Endothelial cell of umbilical vein (primary cell): ENCODE results near the gene OPCML. TPM values are rescaled to one million over a fixed set of nuclear protein-coding genes. Genes with fewer than 3 reads are reported as not detected.

Experiments
- BruUV-seq: library from RNA; stranded (reverse); fragments of 400-500 nt; replicated peaks from 2 replicates; lab custom pipeline; 2021; lab: Mats Ljungman, UMichigan
- CTCF ChIA-PET: fragments of 300-600, 350-600 bp; sonication (Branson Sonifier 250); formaldehyde crosslinking; loops from one replicate; lab custom pipeline; 2021; ENCODE audit warnings: antibody characterized with exemption, inconsistent platforms; lab: Charles Lee
- POLR2A ChIA-PET: fragments of 300-600, 350-600 bp; sonication (Branson Sonifier 250); formaldehyde crosslinking; loops from one replicate; lab custom pipeline; 2021; ENCODE audit warnings: antibody characterized with exemption, inconsistent platforms; lab: Charles Lee
- DNase-seq: peaks from one replicate; pipeline ENCODE4 v3.0.0-alpha.2; 2011; ENCODE audit warnings: low read depth, low spot score
- FAIRE-seq: peaks from 2 replicates; lab custom pipeline; 2011; peaks lifted over from hg19 to GRCh38; lab: Jason Lieb, UNC
- H2AFZ ChIP-seq: 2 replicates; pipeline ENCODE4 v1.6.0; 2012; ENCODE audit warnings: low read depth, low read length, control low read depth, inconsistent platforms
- H3K27ac ChIP-seq: 2 replicates; pipeline ENCODE4 v1.5.1; 2011; ENCODE audit warnings: low read depth, mild to moderate bottlenecking, control low read depth, low read length, moderate library complexity; ENCODE audit not compliant: insufficient read depth
- H3K27me3 ChIP-seq, 2 experiments: 2 replicates each; pipeline versions ENCODE4 v1.6.0 to v1.6.1; 2011; ENCODE audit warnings: low read length in 2 of 2, mixed read lengths in 1 of 2; ENCODE audit not compliant: control insufficient read depth in 2 of 2, insufficient read depth in 2 of 2
- H3K36me3 ChIP-seq, 2 experiments: 2 replicates in 1 of 2; 3 replicates in 1 of 2; pipeline ENCODE4 v1.5.1; 2011; ENCODE audit warnings: low read length in 2 of 2, mild to moderate bottlenecking in 1 of 2, moderate library complexity in 1 of 2; ENCODE audit not compliant: control insufficient read depth in 2 of 2, insufficient read depth in 2 of 2; ENCODE audit errors: extremely low read depth in 1 of 2
- H3K4me1 ChIP-seq: 3 replicates; pipeline ENCODE4 v1.5.1; 2011; ENCODE audit warnings: mild to moderate bottlenecking, low read length; ENCODE audit not compliant: control insufficient read depth, insufficient read depth; ENCODE audit errors: extremely low read depth
- H3K4me2 ChIP-seq: 2 replicates; pipeline ENCODE4 v1.6.1; 2011; ENCODE audit warnings: low read length, control low read depth, mixed read lengths; ENCODE audit not compliant: insufficient read depth
- H3K4me3 ChIP-seq, 3 experiments: fragments of 200-600 bp in 1 of 3; sonication (generic), shearing (Covaris generic) in 1 of 3; replicated peaks in 1 of 3; 2 replicates each; pipeline ENCODE4 v1.5.1; 2011 to 2016; ENCODE audit warnings: control low read depth in 3 of 3, low read length in 3 of 3, mild to moderate bottlenecking in 2 of 3, inconsistent platforms in 1 of 3, low read depth in 1 of 3, moderate library complexity in 1 of 3; ENCODE audit not compliant: insufficient read depth in 1 of 3
- H3K79me2 ChIP-seq: 2 replicates; pipeline ENCODE4 v1.6.0; 2012; ENCODE audit warnings: low read length, inconsistent platforms; ENCODE audit not compliant: control insufficient read depth, insufficient read depth
- H3K9ac ChIP-seq: replicated peaks from 2 replicates; pipeline ENCODE3; 2011; ENCODE audit warnings: low read length, control low read depth; ENCODE audit not compliant: insufficient read depth; ENCODE audit errors: extremely low read depth
- H3K9me1 ChIP-seq: replicated peaks from 3 replicates; pipeline ENCODE4 v1.6.0; 2011; ENCODE audit warnings: mild to moderate bottlenecking, low read length; ENCODE audit not compliant: control insufficient read depth, insufficient read depth; ENCODE audit errors: extremely low read depth
- H3K9me3 ChIP-seq: replicated peaks from 2 replicates; pipeline ENCODE4 v1.5.1; 2012; ENCODE audit warnings: low read length, inconsistent platforms; ENCODE audit not compliant: control insufficient read depth, insufficient read depth
- H4K20me1 ChIP-seq: replicated peaks from 2 replicates; pipeline ENCODE3; 2011; ENCODE audit warnings: mild to moderate bottlenecking, low read length; ENCODE audit not compliant: control insufficient read depth, insufficient read depth; ENCODE audit errors: extremely low read depth
- CTCF ChIP-seq, 2 donors: IDR thresholded peaks; 1 replicate in 1 of 2; 2 replicates in 1 of 2; pipeline ENCODE4 v1.5.1; 2011; ENCODE audit warnings: low read length in 2 of 2, mild to moderate bottlenecking in 2 of 2, moderate library complexity in 2 of 2, control low read depth in 1 of 2, inconsistent platforms in 1 of 2, low read depth in 1 of 2; ENCODE audit not compliant: insufficient read depth in 1 of 2; ENCODE audit errors: extremely low read depth in 1 of 2
- EZH2 ChIP-seq: IDR thresholded peaks from 2 replicates; pipeline ENCODE4 v1.6.1; 2012; ENCODE audit warnings: borderline replicate concordance, low read depth, mild to moderate bottlenecking, moderate library complexity, low read length, inconsistent platforms; ENCODE audit not compliant: severe bottlenecking
- GATA2 ChIP-seq: IDR thresholded peaks from 2 replicates; pipeline ENCODE4 v1.7.0; 2011; ENCODE audit warnings: low read depth, mild to moderate bottlenecking, moderate library complexity, mixed read lengths, low read length; ENCODE audit not compliant: insufficient read length, insufficient read depth
- JUN ChIP-seq: IDR thresholded peaks from 2 replicates; pipeline ENCODE4 v1.6.1; 2011; ENCODE audit warnings: borderline replicate concordance, low read depth; ENCODE audit not compliant: insufficient read length, insufficient read depth
- MAX ChIP-seq: IDR thresholded peaks from 2 replicates; pipeline ENCODE4 v1.6.1; 2011; ENCODE audit not compliant: insufficient read depth, insufficient read length
- MYC ChIP-seq: IDR thresholded peaks from one replicate; pipeline ENCODE4 v1.6.1; 2011; ENCODE audit warnings: mild to moderate bottlenecking, low read depth, low read length
- POLR2A ChIP-seq: IDR thresholded peaks from 2 replicates; pipeline ENCODE4 v1.6.1; 2012; ENCODE audit warnings: low read depth, mild to moderate bottlenecking, control low read depth, low read length
- POLR2AphosphoS5 ChIP-seq: IDR thresholded peaks from 2 replicates; pipeline ENCODE4 v1.6.1; 2012; ENCODE audit warnings: low read depth, mild to moderate bottlenecking, control low read depth, low read length, moderate library complexity; ENCODE audit not compliant: insufficient read depth
- dilution Hi-C: fragments of 300-500 bp; cut with MboI; formaldehyde crosslinking; loops from one replicate; pipeline ENCODE4 v1.15.0; 2019; ENCODE audit warnings: low sequenced_read_pairs; ENCODE audit not compliant: extremely low pct_ligation_motif_present
- intact Hi-C: fragments of 100-400 bp; cut with micrococcal nuclease; formaldehyde crosslinking; loops from one replicate; pipeline ENCODE4 v1.10.0; 2022
- polyA plus RNA-seq, 4 experiments: library from polyadenylated mRNA; depleted of rRNA in 3 of 4; stranded (reverse) in 3 of 4; unstranded in 1 of 4; fragments of >200 nt; gene quantifications; 2 replicates each; pipeline versions ENCODE4 v1.2.1 to v1.2.3, GENCODE V29; 2011 to 2012; ENCODE audit warnings: missing spikeins in 1 of 4
- total RNA-seq: library from RNA; stranded (reverse); gene quantifications from 2 replicates; pipeline ENCODE4 v1.2.3, GENCODE V29; 2021

Gene OPCML
- total and polyA plus RNA-seq, 2 donors (not counting 3 experiments of a cell fraction or from before 2014, with no cell fraction given) = not detected

- no peaks in the 10 kb centered on the region for H3K27me3 ChIP-seq
- TF ChIP-seq EZH2 = no peak
- TF ChIP-seq POLR2A = no peak
- TF ChIP-seq JUN = no peak
- TF ChIP-seq CTCF (IDR thresholded peaks at IDR 0.05; ENCODE audit: extremely low read depth in 1 of 2, insufficient read depth in 1 of 2, low read depth in 1 of 2, low read length in 2 of 2) = no peak
- TF ChIP-seq MYC = no peak
- TF ChIP-seq POLR2AphosphoS5 = no peak
- no peak for TF ChIP-seq MAX
- no peak for TF ChIP-seq GATA2
- dilution Hi-C loops = no loop called here
- no peaks in the 10 kb centered on the region for H4K20me1 ChIP-seq
- BruUV-seq = no TSS peak
- H3K4me2 ChIP-seq = no peak overlapping the region
- CTCF ChIA-PET = no interaction called here
- intact Hi-C loops = no loop called here
- no peak for FAIRE-seq
- H3K4me1 ChIP-seq = no peaks in the 10 kb centered on the region
- no peaks in the 10 kb centered on the region for H3K79me2 ChIP-seq
- no peak overlapping the region for H3K9ac ChIP-seq
- no peak overlapping the region for H3K27ac ChIP-seq
- H2AFZ ChIP-seq = no peak overlapping the region
- no peaks in the 10 kb centered on the region for H3K36me3 ChIP-seq
- peaks cover 2% of the 10 kb centered on the region for H3K9me3 ChIP-seq
- DNase-seq = no peak
- H3K4me3 ChIP-seq = no peak overlapping the region
- no peaks in the 10 kb centered on the region for H3K9me1 ChIP-seq
- POLR2A ChIA-PET = no interaction called here
Observed at GRCh38 chr11:133029107-133029506, 503.2 kb downstream of the OPCML start.
